Muscle layer of duodenum (tissue), 2 donors: ENCODE measurements around the gene PACS1.
A peak's percentile ranks its signal among the peaks of the same experiment; 100 is the strongest.

Source experiments
- H3K27ac ChIP-seq: one replicate; pipeline ENCODE4 v1.7.0; 2013; ENCODE audit warnings: mild to moderate bottlenecking, low read length
- H3K27me3 ChIP-seq: one replicate; pipeline ENCODE4 v1.7.0; 2013; ENCODE audit warnings: low read depth, mild to moderate bottlenecking, control low read depth, low read length
- H3K36me3 ChIP-seq, 2 donors: one replicate each; pipeline ENCODE4 v1.7.0; 2013; ENCODE audit warnings: low read length in 2 of 2, control low read depth in 1 of 2, mild to moderate bottlenecking in 1 of 2; ENCODE audit not compliant: insufficient read depth in 2 of 2, control insufficient read depth in 1 of 2
- H3K4me1 ChIP-seq, 2 donors: one replicate each; pipeline ENCODE4 v1.7.0; 2013; ENCODE audit warnings: low read length in 2 of 2, mild to moderate bottlenecking in 2 of 2, control low read depth in 1 of 2, moderate library complexity in 1 of 2; ENCODE audit not compliant: insufficient read depth in 2 of 2, control insufficient read depth in 1 of 2
- H3K4me3 ChIP-seq, 2 donors: one replicate each; pipeline ENCODE4 v1.7.0; 2013; ENCODE audit warnings: low read length in 2 of 2, low read depth in 1 of 2, mild to moderate bottlenecking in 1 of 2
- H3K9me3 ChIP-seq, 2 donors: one replicate each; pipeline ENCODE4 v1.7.0; 2013; ENCODE audit warnings: low read length in 2 of 2, control low read depth in 1 of 2, mild to moderate bottlenecking in 1 of 2; ENCODE audit not compliant: control insufficient read depth in 1 of 2
- donor health status: healthy.

PACS1 gene

GRCh38 chr11:66282468-66283455, 212.7 kb downstream of the PACS1 start:
- H3K4me1 ChIP-seq = peaks cover 0 to 32% of the 10 kb centered on the region in 2 donors
- no peak overlapping the region for H3K27ac ChIP-seq
- H3K36me3 ChIP-seq = peaks cover 7 to 11% of the 10 kb centered on the region in 2 donors
- no peaks in the 10 kb centered on the region for H3K27me3 ChIP-seq
- H3K9me3 ChIP-seq = no peaks in the 10 kb centered on the region
- no peak overlapping the region for H3K4me3 ChIP-seq

- peaks cover 7 to 12% of the 10 kb centered on the region in 2 donors for H3K36me3 ChIP-seq
- H3K9me3 ChIP-seq = no peaks in the 10 kb centered on the region
- H3K27me3 ChIP-seq = no peaks in the 10 kb centered on the region
- H3K4me3 ChIP-seq = no peak overlapping the region
- H3K27ac ChIP-seq = no peak overlapping the region
- peaks cover 7 to 37% of the 10 kb centered on the region in 2 donors for H3K4me1 ChIP-seq
Observed at GRCh38 chr11:66283461-66284105, 213.5 kb downstream of the PACS1 start.

GRCh38 chr11:66284526-66285078, 214.5 kb downstream of the PACS1 start:
- Histone ChIP-seq H3K4me1 (peaks cover 7 to 35% of the 10 kb centered on the region in 2 donors), H3K4me3 (no peak overlapping the region), H3K36me3 (peaks cover 7 to 17% of the 10 kb centered on the region in 2 donors), H3K27ac (no peak overlapping the region), H3K9me3 (no peaks in the 10 kb centered on the region), H3K27me3 (no peaks in the 10 kb centered on the region)

GRCh38 chr11:66285250-66285947, 215.3 kb downstream of the PACS1 start:
- no peaks in the 10 kb centered on the region for H3K27me3 ChIP-seq
- H3K27ac ChIP-seq = no peak overlapping the region
- no peaks in the 10 kb centered on the region for H3K9me3 ChIP-seq
- H3K36me3 ChIP-seq = peaks cover 7 to 17% of the 10 kb centered on the region in 2 donors
- H3K4me1 ChIP-seq = peaks cover 12 to 41% of the 10 kb centered on the region in 2 donors
- no peak overlapping the region for H3K4me3 ChIP-seq

- Histone ChIP-seq H3K27me3 (peaks cover 6% of the 10 kb centered on the region), H3K36me3 (peaks cover 7 to 17% of the 10 kb centered on the region in 2 donors), H3K4me1 (peaks cover 12 to 41% of the 10 kb centered on the region in 2 donors), H3K4me3 (no peak overlapping the region), H3K9me3 (no peaks in the 10 kb centered on the region), H3K27ac (no peak overlapping the region)
Observed at GRCh38 chr11:66286699-66287098, 216.6 kb downstream of the PACS1 start.

GRCh38 chr11:66287211-66287888, 217.3 kb downstream of the PACS1 start:
- peaks cover 12 to 42% of the 10 kb centered on the region in 2 donors for H3K4me1 ChIP-seq
- H3K4me3 ChIP-seq = peak overlapping the region in 1 of 2 donors; percentile 78

GRCh38 chr11:66287889-66288670, 218.0 kb downstream of the PACS1 start:
- Histone ChIP-seq H3K4me1 (peaks cover 12 to 35% of the 10 kb centered on the region in 2 donors), H3K27me3 (peaks cover 14% of the 10 kb centered on the region), H3K27ac (peak overlapping the region; percentile 86), H3K36me3 (peaks cover 7 to 17% of the 10 kb centered on the region in 2 donors), H3K9me3 (no peaks in the 10 kb centered on the region), H3K4me3 (peak overlapping the region; percentile 78 to 90)

More at GRCh38 chr11:66287211-66287888, 217.3 kb downstream of the PACS1 start:
- Histone ChIP-seq H3K36me3 (peaks cover 7 to 17% of the 10 kb centered on the region in 2 donors), H3K27ac (no peak overlapping the region), H3K27me3 (peaks cover 6% of the 10 kb centered on the region), H3K9me3 (no peaks in the 10 kb centered on the region)

GRCh38 chr11:66288671-66289547, 218.8 kb downstream of the PACS1 start, which contains the start of gene YIF1A:
Gene YIF1A (minus strand): TSS chr11:66289143. CDS start chr11:66288985, 158 bp downstream.
- peak within 1 kb of the TSS; percentile 86 for H3K27ac ChIP-seq
- H3K4me3 ChIP-seq = peak within 1 kb of the TSS; percentile 78 to 90
- peaks cover 21% of the 10 kb centered on the region for H3K27me3 ChIP-seq
- H3K4me1 ChIP-seq = peaks cover 12 to 32% of the 10 kb centered on the region in 2 donors
- H3K36me3 ChIP-seq = peaks cover 7 to 17% of the 10 kb centered on the region in 2 donors
- no peaks in the 10 kb centered on the region for H3K9me3 ChIP-seq

GRCh38 chr11:66289548-66290329, 219.7 kb downstream of the PACS1 start:
- peak overlapping the region; percentile 80 for H3K27ac ChIP-seq
- peaks cover 7 to 10% of the 10 kb centered on the region in 2 donors for H3K36me3 ChIP-seq
- H3K4me3 ChIP-seq = peak overlapping the region; percentile 78 to 90
- H3K4me1 ChIP-seq = peaks cover 12 to 32% of the 10 kb centered on the region in 2 donors
- no peaks in the 10 kb centered on the region for H3K9me3 ChIP-seq
- peaks cover 21% of the 10 kb centered on the region for H3K27me3 ChIP-seq
